HG02588 (cell line): ENCODE data around the gene EXPH5.

ENCODE experiments used
- ATAC-seq: cut with Tn5 transposase; IDR thresholded peaks from one replicate; pipeline ENCODE4 v1.9.1; 2021; ENCODE audit warnings: mild to moderate bottlenecking, moderate library complexity; ENCODE audit not compliant: unreplicated experiment

The EXPH5 gene

DNA sequence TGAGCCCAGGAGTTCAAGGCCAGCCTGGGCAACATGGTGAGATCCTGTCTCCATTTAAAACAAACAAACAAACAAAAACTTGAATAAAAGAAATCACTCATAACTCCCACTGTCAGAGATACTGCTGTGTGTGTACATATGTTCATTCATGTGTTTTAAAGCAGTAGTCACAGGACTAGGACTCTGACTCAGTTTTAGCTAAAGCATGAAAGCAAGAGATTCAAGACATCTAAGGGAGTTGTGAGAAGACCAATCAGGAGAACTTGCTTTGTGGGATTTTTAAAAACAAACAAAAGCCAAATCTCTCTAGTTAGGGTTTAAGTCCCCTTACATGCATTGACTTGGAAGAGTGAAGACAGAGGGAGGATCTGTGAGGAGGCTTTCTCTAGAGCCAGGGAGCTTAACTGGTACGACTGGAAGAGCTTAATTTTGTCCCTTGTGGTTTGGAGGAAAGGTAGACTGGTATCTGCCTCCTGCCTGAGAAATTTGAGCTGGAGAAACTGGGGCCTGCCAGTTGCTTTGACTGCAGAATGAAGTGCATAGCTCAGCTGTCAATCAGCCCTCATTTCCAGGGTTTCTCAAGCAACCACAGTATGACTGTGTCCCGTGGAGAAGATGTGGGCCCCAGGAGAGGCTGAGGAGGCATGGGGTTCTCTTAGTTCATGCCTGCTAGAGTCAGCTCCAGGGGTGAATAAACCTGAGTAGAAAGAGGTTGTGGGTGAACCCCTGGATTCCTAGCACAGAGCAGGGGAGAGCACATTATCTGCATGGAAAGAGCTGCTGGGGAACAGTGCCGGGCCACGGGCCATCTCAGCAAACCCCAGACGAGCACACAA is 30.6 kb downstream of the EXPH5 start:
- ATAC-seq, result no peak

- no peak for ATAC-seq
Observed at GRCh38 chr11:108561535-108561991, 32.0 kb downstream of the EXPH5 start.

- ATAC-seq, result no peak
Observed at GRCh38 chr11:108559904-108560303, 33.7 kb downstream of the EXPH5 start.

GRCh38 chr11:108559340-108559739 is 34.2 kb downstream of the EXPH5 start:
- no peak for ATAC-seq

GRCh38 chr11:108558222-108558621 is 35.3 kb downstream of the EXPH5 start:
- peak; percentile 90 for ATAC-seq

GRCh38 chr11:108556019-108556418 is 37.5 kb downstream of the EXPH5 start:
- ATAC-seq, result no peak

DNA sequence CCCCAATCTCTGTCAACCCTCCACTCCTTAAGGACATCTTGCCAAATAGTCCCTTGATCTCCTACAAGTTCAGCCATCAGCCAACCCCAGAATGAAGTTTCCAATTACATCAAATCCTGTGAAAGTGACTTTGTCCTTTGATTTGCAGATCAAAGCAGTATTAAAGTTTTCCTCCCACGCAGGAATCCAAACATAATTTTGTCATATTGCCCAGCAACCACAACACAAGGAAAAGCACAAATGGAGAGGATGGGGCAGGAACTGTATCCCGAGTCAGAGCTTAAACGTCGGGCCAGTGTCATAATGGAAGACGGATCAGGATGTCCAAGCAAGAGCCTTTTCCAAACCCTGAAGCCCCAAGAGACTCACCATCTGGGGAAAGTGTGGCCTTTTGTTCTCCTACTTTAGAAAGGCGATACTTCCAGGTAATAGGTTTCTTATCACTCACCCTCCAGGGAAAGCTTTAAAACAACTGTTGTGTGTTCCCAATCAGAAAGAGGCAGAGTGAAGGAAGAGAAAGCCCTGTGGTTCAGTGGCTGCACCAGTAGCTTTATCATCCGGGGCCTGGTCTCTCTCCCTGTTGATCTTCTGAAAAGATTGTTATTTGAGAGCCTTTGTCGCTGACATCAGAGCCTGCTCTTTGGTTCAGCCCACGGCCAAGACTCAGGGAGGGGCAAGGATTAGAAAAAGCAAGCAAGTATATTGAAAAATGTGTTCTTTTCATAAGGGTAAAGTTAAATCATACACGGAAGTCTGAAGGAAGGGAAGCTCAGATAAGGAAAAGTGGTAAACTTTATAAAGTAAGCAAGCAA is 41.7 kb downstream of the EXPH5 start:
- ATAC-seq, result no peak

GRCh38 chr11:108549319-108549885 is 44.2 kb downstream of the EXPH5 start:
- ATAC-seq, result no peak

DNA sequence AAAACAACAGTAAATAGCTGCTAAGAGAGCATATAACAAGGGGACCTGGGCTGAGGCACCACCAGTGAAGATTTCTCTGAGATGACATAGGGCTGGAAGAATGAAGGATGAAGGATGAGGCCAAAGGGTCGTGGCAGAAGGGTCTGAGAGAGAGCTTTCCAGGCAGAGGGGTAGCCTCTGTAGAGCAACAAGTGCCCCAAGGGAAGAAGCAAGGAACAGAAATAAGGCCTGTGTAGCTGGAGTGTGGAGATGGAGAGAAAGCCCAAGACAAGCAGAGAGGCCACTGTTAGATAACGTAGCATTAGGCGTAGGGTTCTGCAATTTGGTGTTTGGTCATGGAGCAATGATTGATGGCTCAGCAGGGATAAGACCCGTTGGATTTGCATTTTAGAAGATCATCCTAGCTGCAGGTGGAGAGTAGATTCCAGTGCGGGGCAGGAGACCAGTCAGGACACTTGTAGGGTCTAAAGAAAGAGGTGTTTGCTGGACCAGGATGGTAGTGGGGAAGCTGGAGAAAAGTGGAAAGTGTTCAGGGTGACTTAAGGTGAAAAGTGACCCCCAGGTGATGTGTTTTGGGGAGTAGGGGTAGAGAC is 47.6 kb downstream of the EXPH5 start:
- ATAC-seq, result no peak

DNA sequence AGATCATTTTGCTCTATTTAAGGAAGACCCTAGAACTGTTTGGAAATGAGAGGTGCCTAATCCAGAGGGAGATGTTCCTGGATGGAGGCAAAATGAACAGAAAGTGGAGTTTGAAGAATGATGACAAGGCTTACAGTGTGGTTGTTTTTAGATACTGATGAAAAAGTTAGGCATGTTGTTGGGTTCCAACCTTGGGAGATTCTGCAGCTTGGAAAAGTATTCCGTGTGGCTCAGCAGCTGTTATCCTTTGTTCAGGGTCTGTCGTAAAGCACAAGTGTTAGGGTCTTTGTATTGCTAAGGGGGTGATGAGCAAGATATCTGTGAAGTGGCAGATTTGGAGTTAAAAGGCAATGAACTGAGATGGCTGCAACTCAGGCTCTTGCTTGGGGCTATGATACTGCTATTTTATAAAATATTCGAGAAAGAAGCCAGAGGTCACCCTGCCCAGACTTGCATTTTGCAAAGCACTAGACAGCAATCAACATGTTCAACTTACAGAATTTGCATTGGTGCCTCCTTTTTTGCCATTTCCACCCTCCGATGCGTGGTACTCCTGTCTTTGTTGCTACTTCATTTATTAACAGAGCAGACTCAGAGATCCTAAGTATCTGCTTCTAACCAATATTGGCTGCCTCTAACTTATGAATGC is 50.1 kb downstream of the EXPH5 start:
- ATAC-seq, result no peak

DNA sequence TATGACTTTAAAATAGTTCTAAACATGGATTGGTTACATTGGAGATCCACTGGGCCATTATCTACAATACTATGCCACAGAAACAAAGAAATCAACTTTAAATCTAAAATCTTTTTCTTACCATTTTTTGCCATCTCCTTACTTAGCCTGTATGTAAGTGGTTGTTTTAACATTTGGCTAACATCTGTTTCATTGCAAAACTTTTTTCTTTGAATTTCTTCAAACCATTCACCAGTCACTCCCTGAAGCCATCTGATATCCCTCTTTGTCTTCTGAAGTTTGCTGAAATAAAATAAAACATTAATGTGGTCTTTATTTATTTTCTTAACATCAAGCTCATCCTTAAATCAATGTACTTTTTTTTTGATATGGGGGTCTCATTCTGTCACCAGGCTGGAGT is 52.0 kb downstream of the EXPH5 start:
- no peak for ATAC-seq

GRCh38 chr11:108538502-108538901 is 55.1 kb downstream of the EXPH5 start:
- no peak for ATAC-seq

DNA sequence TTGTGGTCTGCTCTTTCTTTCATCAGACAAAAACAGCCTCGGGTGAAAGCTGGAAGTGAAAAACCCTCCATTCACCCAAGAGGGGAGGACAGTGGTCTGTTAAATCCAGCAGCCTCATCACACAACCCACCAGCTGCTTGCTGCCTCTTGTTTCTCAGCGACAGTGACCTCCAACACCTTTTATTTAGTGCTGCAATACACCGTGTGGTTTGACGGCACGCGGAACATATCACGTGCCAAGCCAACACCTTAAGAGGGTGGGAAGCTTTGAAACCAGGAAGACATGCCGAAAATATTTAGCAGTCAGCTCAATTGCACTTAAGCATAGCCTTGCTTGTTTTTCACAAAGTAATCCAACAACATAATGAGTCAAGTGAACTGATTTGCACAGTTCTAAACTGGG is 55.5 kb downstream of the EXPH5 start:
- no peak for ATAC-seq

DNA sequence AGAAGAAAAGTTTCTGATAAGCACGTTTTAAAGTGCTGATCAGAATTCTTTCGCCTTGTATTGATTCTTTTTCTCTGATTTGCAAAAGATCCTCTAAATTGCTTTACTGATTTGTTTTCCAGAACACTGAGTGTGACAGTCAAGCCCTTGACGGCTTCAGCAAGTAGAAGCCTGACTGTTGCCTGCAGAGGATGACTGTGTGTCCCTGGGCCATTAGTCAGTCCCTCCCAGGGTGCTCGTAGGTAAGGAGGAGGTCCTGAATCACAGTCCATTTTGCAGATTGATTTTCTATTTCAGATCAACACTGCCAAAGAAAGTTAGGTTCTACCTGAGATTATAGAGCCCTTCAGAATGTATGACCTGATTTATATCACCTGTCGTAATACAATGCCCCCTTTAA is 56.8 kb downstream of the EXPH5 start:
- ATAC-seq, result no peak

- ATAC-seq, result no peak
Observed at GRCh38 chr11:108535384-108535955, 58.1 kb downstream of the EXPH5 start.

- ATAC-seq, result no peak
Observed at GRCh38 chr11:108534274-108534882, 59.2 kb downstream of the EXPH5 start.

DNA sequence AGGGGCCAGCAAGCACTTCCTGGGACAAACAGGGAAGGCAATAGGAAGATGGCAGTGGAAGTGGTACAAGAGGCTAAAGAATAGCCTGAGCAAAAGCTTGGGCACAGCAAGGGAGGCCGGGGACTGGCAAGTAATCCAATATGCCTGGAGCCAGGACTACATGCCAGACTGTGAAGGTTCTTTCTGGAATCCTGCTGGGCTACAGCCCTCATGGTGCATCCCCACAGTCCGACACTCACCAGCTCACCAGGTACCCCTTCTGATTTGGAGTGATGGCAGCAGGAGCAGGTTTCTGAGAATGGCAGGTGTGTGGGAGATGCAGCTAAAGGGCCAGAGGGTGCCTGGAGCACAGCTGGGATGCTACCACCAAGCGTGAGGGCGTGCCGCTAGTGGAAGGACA is 63.1 kb downstream of the EXPH5 start:
- no peak for ATAC-seq

GRCh38 chr11:108527382-108527781 is 66.2 kb downstream of the EXPH5 start:
- ATAC-seq, result no peak

GRCh38 chr11:108525161-108525560 is 68.4 kb downstream of the EXPH5 start:
- no peak for ATAC-seq

- no peak for ATAC-seq
Observed at GRCh38 chr11:108524422-108524821, 69.1 kb downstream of the EXPH5 start.
